Fibroblast of lung (primary cell): ENCODE measurements around the gene VWA5B1.

Source experiments
- CTCF ChIP-seq, 2 donors: IDR thresholded peaks in 1 of 2; conservative IDR thresholded peaks in 1 of 2; 1 replicate in 1 of 2; 2 replicates in 1 of 2; pipeline ENCODE4 v1.5.1; 2011 to 2012; ENCODE audit warnings: low read length in 2 of 2, control low read depth in 1 of 2, inconsistent platforms in 1 of 2, low read depth in 1 of 2, mild to moderate bottlenecking in 1 of 2
- EZH2 ChIP-seq: IDR thresholded peaks from 2 replicates; pipeline ENCODE4 v1.5.1; 2012; ENCODE audit warnings: low read length, control low read depth, mild to moderate bottlenecking; ENCODE audit errors: missing control alignments

- TF ChIP-seq CTCF (conservative IDR thresholded peaks at IDR 0.05 in 1 of 2, IDR thresholded peaks at IDR 0.05 in 1 of 2; ENCODE audit: low read depth in 1 of 2, low read length in 2 of 2) (no peak), EZH2 (no peak)
These were observed 54.7 kb downstream of the VWA5B1 start for GRCh38 chr1:20345419-20345818.
